NOMO-1 (cell line): ENCODE results near the gene STRBP.
"Not testable (repeated sequence)": the region's sequence is repeated elsewhere in the genome, so short reads cannot be mapped to it uniquely, and the experiment has no call there.

Source experiments
- DNase-seq, 2 experiments: peaks; one replicate each; lab custom pipeline; 2025; ENCODE audit not compliant: unreplicated experiment in 2 of 2; lab: John Stamatoyannopoulos, UW

Gene STRBP

GRCh38 chr9:123251324-123251723, 17.1 kb downstream of the STRBP start:
- DNase-seq: no peak

- no peak for DNase-seq
Measured at GRCh38 chr9:123250504-123250903, 17.9 kb downstream of the STRBP start.

GRCh38 chr9:123249162-123249561, 19.2 kb downstream of the STRBP start:
- DNase-seq: not testable (repeated sequence)

GRCh38 chr9:123248630-123249029, 19.8 kb downstream of the STRBP start:
- no peak for DNase-seq

- no peak for DNase-seq
Measured at GRCh38 chr9:123246534-123246933, 21.9 kb downstream of the STRBP start.

- DNase-seq: no peak
Measured at GRCh38 chr9:123239726-123240125, 28.7 kb downstream of the STRBP start.

- DNase-seq: no peak
Measured at GRCh38 chr9:123238365-123238764, 30.0 kb downstream of the STRBP start.

- no peak for DNase-seq
Measured at GRCh38 chr9:123237220-123237619, 31.2 kb downstream of the STRBP start.

- no peak for DNase-seq
Measured at GRCh38 chr9:123235448-123235847, 32.9 kb downstream of the STRBP start.

GRCh38 chr9:123234853-123235252, 33.5 kb downstream of the STRBP start:
- DNase-seq: peak in 1 of 2 experiments; percentile 9

GRCh38 chr9:123232332-123232731, 36.1 kb downstream of the STRBP start:
- no peak for DNase-seq

- DNase-seq: no peak
Measured at GRCh38 chr9:123231421-123231820, 37.0 kb downstream of the STRBP start.

- DNase-seq: no peak
Measured at GRCh38 chr9:123228967-123229366, 39.4 kb downstream of the STRBP start.

- no peak for DNase-seq
Measured at GRCh38 chr9:123225995-123226394, 42.4 kb downstream of the STRBP start.

- DNase-seq: peak in 1 of 2 experiments; percentile 12
Measured at GRCh38 chr9:123225374-123225813, 43.0 kb downstream of the STRBP start.

- no peak for DNase-seq
Measured at GRCh38 chr9:123220127-123220526, 48.3 kb downstream of the STRBP start.

- peak; percentile 11 to 19 for DNase-seq
Measured at GRCh38 chr9:123218831-123219230, 49.6 kb downstream of the STRBP start.

- no peak for DNase-seq
Measured at GRCh38 chr9:123217128-123217654, 51.2 kb downstream of the STRBP start.

GRCh38 chr9:123216251-123216797, 52.1 kb downstream of the STRBP start:
- DNase-seq: no peak

GRCh38 chr9:123211081-123211480, 57.3 kb downstream of the STRBP start:
- no peak for DNase-seq

- DNase-seq: no peak
Measured at GRCh38 chr9:123208626-123209174, 59.7 kb downstream of the STRBP start.

- no peak for DNase-seq
Measured at GRCh38 chr9:123206065-123206464, 62.3 kb downstream of the STRBP start.

- no peak for DNase-seq
Measured at GRCh38 chr9:123201083-123201482, 67.3 kb downstream of the STRBP start.
